ENCODE measurements around the gene OR56B4.
"Not testable (repeated sequence)": the region's sequence is repeated elsewhere in the genome, so short reads cannot be mapped to it uniquely, and the experiment has no call there.

The OR56B4 gene, protein sequence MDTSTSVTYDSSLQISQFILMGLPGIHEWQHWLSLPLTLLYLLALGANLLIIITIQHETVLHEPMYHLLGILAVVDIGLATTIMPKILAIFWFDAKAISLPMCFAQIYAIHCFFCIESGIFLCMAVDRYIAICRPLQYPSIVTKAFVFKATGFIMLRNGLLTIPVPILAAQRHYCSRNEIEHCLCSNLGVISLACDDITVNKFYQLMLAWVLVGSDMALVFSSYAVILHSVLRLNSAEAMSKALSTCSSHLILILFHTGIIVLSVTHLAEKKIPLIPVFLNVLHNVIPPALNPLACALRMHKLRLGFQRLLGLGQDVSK

DNA sequence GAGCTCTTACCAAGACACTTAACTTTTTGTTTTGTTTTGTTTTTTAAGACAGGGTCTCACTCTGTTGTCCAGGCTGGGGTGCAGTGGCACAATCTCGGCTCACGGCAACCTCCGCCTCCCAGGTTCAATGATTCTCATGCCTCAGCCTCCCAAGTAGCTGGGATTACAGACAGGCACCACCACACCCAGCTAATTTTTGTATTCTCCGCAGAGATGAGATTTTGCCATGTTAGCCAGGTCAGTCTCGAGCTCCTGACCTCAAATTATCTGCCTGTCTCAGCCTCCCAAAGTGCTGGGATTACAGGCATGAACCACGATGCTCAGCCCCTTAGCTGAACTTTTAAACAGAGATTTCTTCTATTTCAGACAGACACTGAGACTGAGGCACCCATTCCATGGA lies at the start of gene OR56B4:
TSS of gene OR56B4 (plus strand) at position 301 of the 400 bp plus-strand sequence. CDS start at position 396, 95 bp downstream.
- DNase-seq: not testable (repeated sequence)

DNA sequence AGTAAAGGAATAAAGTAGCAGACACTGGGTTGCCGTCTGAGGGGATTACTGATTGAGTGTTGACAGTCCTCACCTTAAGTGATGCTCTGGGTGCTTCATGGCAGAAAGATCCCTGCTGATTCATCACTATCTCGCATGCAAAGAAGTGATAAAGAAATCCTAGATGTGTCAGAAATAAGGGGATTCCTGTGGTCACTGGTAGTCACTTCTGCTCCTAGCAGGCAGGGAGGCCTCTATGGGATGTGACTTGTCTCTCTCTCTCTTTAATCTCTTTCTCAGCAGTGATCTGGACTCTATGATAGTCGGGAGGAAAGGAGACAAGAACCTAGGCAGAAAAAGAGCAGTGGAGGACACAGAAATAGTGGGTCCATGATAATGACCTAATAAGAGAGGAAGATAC lies 46.0 kb upstream of the OR56B4 start:
- no peak for DNase-seq

DNA sequence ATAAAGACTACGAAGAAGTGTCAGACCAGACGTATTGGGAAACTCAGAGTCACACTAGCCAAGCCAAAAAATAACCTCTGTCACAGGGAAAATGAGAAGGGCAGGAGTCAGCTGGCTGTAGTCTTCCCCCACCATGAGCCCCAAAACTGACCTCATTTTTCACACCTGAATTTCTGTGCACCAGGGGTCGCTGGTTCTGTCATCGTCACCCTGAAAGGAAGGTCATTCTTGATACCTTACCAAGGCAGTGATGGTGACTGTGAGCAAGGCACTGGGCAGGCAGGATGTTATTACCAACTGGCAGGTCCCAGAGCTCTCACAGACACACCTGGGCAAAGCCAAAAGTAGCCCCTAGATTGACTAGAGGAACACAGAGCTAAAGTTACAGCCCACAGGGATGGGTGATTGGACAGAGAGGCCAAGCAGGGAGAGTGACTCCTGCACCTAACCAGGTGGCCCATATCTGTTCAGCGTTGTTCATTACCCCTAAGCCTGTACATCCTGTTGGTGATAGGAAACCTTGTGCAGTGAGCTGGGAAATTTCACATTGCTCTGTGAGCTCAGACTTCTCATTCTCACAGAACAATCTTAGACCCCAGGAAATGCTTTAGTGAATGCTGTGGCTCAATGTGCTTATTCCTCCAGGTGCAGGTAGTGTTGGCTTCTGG lies 44.7 kb upstream of the OR56B4 start:
- no peak for DNase-seq

DNA sequence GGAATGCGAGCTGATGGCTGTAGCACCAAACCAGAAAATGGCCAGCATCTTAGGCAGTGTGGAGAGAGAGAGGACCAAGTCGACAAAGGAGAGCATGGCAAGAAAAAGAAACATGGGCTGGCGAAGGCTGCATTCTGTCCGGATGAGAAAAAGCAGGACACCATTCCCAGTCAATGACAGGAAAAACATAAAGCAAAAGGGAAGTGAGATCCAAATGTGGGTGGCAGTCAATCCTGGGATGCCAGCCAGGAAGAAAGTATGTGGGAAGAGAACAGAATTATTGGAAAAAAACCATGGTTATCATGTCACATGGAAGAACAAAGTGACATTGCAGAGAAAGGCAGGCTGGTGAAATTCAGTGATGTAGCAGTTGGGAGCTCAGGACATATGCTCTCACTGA lies 40.0 kb upstream of the OR56B4 start:
- DNase-seq: no peak

DNA sequence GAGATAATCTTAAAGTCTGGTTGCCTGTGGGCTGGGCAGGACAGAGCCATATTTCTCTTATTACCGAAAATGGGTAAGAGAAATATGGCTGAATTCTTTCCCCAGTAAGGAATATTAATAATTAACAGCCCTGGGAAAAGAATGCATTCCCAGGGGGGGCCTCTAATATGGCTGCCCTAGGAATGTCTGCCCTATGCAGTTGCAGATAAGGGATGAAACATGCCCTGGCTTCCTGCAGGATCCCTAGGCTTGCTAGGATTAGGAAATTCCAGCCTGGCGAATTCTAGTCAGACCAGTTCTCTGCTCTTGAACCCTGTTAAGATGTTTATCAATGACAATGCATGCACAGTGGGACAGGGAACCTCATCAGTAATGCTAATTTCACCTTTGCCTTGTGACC lies 31.0 kb upstream of the OR56B4 start:
- DNase-seq: not testable (repeated sequence)

DNA sequence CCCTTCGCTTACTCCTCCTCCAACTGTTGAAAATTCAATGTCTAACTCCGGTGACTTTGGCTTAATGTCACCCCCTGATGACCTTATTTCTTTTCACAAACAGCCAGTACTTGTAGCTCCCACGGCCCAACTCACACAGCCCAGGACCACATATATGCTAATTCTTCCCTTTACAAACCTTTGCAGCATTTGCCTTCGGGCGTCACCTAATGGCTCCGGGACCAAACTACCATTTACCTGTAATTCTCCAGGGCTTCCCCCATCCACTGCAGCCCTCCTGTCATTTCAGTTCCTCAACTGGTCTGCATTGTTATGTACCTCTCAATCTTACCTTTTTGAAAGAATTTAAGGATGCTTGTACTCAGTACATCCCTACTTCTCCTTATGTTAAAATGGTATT lies 29.8 kb upstream of the OR56B4 start:
- no peak for DNase-seq

DNA sequence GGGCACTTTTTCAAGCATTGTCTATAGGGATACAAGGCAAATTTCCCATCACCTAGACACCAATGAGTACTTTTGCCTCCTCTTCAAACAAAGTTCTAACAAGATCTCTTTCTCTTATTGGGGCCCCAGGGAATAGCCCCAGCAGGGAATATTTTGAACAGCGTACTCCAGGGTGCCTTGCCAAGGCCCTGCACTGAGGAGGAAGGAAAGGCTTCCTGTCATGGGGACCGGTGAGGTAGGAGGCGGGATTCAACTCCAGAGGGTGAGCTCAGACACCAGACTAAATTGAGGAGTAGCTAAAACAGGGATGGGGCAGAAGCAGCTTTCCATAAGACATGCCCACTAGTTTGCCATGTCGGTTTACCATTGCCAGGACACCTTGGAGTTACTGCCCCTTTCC lies 28.0 kb upstream of the OR56B4 start:
- no peak for DNase-seq

DNA sequence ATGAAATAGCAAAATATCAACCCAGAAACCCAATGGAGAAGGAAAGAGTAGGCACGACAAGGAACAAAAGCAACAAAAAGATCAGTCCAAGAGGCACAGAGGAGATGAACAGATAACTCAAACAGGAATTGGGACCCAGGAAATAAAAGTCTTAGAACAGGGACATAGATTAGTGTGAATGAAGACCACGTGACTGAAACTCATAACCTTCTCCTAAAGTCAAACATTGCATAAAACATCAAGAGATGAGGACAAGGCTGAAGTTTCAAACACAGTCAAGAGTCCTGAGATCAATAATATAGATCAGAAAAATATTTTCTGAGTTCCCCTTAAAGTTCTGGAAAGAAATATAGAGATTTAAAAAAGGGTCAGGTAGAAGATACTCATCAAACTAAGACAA lies 24.4 kb upstream of the OR56B4 start:
- no peak for DNase-seq

DNA sequence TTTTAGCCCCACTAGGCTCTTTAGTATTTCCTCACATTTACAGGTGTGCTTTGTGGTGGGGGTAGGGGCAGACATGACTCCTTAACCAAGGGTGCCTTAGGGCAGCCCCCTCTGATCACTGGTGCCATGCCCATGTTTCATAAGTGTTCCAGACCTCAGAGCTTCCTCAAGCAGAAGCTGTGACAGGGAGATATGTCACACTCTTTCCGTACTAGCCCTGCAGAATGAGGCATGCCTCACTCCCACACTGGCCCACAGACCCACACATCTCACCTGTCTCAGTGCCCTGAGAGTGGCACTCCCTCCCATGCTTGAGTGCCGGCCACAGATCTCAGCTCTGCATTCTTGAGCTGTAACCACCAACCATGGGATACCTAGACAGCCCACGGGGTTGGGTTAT lies 22.9 kb upstream of the OR56B4 start:
- no peak for DNase-seq

DNA sequence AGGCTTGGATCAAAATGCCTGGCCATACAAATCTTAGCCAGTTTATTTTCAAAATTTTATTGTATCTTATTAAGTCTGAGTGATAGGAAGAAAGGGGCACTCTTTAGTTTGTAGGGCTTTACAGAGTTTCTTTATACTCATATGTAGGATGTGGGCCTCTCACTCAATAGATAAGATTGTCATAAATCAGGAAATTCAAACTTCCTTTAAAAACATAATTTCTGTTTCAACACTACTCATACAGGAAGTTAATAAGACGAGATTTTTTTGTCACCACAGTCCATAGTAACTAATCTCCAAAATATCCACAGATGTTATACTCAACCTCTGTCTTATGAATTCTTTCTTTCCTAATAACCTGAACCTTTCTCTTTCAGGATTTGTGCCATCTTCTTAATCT lies 13.3 kb upstream of the OR56B4 start:
- DNase-seq: no peak

DNA sequence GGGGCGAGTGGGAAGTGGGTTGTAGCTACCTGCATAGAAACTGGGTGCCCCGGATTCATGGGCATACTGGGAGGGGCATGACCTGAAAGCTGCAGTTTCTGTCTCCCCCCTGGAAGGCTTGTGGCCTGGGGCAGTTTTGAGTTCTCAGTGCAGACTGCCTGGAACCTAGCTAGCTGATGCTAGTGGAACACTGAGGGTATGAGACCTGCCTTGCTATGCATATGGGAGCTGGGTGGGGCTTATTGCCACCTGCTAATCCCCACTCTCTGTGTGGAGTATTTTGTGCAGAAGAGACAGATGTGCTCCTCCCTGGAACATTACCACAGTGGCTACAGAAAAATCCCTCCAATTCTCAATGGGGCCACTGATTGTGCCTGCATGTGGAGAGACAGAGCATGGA lies 11.7 kb upstream of the OR56B4 start:
- DNase-seq: no peak

DNA sequence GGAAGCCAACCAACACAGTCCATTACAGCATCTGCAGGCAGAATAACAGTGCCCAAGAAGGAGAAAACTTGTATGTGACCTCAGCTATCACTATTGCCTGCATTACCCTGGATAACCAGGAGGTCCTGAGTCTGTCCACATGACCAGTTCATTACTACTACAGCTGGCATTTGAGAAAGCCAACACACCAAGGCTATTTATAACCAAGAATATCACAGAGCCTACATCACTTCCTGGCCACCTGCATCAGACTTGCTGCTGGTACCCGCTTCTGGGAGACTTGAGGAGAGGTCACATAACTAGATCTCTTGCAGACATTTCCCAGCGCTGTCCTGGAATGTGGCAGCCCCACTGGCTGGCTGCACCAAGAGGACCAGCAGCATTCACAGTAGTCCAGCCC lies 11.1 kb upstream of the OR56B4 start:
- no peak for DNase-seq

DNA sequence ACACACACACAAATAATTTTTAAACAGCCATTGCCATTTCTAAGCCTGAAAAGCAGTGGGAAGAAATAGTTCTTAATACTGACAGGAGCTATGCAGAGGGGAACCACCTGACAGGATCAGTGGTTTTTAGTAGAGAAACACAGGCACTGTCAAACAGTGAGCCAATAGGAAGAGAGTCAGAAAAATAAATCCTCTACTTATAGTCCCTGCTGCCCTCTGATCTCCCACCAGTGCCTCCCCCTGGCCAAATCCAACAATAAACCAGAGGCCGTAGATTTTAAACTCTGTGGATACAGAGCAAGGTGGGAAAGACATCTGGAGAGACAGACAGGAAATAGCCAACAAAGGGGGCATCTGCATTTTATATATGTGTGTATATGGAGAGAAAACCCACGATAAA lies 7.9 kb upstream of the OR56B4 start:
- no peak for DNase-seq

DNA sequence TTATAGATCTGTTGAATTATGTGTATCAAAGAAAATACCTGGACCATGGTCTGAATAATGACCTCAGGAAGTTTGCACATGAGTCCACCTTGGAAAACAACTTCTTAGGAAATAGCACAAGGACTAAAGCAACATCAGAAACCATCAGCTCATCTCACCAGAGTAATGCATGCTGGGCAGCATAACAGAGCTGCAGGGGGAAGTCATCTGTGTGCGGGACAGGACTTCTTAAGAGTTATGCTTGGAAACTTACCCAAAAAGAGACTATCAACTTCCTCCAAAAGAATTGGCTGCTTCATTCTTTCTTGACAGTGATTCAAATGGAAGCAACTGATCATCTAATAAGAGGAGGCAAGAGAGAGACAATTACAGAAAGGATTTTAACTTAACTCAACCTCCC lies 2.5 kb downstream of the OR56B4 start:
- DNase-seq: no peak

DNA sequence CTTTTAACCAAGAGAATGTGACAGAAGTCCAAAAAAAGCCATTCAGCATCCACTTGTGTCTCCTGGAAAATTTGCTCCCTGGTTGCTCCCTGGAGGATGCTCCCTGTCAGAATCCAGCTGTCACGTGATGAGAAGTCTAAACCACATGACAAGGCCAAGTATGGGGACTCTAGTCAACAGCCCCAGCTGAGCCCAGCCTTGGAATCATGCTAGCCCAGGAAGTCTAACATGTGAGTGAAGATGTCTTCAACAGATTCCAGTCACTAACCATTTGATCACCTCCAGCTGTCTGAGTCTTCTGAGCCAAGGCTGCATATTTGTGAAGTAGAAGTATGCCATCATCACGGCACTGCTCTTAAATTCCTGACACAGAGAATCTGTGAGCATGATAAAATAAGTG lies 4.2 kb downstream of the OR56B4 start:
- no peak for DNase-seq

DNA sequence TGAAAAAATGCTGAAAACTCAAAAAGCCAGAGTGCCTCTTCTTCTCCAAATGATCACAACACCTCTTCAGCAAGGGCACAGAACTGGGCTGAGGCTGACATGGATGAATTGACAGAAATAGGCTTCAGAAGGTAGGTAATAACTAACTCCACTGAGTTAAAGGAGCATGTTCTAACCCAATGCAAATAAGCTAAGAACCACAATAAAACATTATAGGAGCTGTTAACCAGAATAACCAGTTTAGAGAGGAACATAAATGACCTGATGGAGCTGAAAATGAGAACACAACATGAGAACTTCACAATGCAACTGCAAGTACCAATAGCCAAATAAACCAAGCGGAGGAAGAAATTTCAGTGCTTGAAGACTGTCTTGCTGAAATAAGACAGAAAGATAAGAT lies 9.2 kb downstream of the OR56B4 start:
- DNase-seq: no peak

DNA sequence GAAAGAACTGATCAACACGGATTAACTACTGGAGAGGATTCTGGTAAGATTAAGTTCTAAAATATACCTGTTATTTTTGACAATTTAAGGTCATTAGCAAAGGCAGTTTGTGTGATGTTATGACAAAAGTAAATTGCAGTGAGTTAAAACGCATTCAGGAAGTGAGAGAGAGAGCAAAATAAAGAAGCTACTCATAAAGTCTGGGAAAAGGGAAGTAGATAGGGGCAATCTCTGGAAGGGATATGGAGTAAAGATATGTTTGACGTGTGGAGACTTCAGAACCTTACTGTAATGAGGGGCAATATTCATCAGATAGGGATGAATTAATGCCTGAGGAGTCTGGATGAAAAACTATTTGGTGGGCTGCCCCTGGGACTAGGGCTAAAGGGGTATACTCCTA lies 16.8 kb downstream of the OR56B4 start:
- DNase-seq: no peak

DNA sequence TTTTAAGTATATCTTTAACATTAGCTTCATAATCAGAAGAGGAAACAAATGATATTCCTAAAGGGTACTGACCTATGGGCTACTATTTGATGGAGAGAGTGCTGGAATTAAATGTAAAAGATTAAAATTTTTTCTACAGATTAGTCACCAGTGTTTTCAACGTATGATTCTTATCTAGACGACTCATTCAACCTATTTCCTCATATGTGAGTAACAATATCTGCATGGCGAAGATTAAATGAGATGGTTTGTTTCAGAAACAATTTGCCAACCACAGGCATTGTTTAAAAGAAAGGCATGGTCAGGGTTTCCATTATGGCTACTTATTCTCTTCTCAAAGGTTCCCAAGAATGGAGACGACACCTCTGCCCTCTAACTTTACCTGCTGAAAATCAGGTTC lies 20.4 kb downstream of the OR56B4 start:
- no peak for DNase-seq

DNA sequence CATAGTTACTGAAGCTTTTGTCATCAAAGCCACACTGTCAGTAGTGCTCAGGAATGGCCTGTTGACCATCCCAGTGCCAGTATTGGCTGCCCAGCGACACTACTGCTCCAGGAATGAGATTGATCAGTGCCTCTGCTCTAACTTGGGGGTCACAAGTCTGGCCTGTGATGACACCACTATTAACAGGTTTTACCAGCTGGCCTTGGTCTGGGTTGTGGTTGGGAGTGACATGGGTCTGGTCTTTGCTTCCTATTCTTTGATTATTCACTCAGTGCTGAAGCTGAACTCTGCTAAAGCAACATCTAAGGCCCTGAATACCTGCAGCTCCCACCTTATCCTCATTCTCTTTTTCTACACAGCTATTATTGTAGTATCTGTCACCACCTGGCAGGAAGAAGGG lies 21.5 kb downstream of the OR56B4 start:
- no peak for DNase-seq

DNA sequence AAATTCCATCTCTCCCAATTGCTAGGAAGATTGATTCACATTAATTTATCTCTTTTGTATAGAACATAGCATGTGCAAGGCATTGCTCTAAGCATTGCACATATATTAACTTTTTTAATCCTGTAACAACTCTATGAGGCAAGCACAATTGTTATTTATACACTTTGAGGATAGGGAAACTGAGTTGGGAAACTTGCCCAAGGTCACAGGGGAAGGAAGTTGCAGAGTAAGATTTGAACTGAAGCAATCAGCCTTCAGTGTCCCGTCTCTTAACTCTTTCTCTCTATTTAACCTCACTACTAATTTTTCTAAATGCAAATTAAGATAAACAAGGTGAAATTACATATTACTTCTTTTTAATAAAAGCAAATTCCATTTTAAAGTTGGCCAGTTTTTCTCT lies 22.2 kb downstream of the OR56B4 start:
- no peak for DNase-seq

DNA sequence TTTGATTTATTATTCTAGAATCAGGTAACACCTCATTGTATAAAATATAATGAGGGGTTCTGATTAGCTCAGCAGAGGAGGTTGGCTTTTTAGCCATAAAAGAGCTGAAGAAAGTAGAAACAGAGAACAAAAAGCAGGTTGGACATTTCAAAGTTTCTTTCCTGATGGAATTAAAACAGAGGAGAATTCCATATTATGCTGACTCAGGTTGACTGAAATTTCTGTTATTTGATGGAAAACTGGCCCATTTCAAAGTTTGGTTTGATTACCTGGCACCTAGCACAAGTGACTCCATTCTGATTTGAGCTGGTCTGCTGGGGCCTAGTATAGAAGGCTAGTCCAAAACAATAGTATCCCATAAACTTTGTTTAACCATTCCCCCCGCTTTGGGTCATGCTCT lies 24.9 kb downstream of the OR56B4 start:
- no peak for DNase-seq

DNA sequence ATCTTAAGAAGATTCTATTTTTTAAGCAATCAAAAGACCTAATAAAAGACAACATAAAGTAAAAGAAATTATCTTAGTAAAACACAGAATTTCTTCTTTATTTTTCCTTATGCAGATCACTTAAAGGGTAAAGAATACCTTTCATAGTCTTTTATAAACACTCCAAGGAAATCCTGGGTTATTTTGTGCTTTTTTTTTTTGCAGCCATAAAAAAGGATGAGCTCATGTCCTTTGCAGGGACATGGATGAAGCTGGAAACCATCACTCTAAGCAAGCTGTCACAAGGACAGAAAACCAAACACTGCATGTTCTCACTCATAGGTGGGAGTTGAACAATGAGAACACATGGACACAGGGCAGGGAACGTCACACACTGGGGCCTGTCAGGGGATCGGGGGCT lies 28.5 kb downstream of the OR56B4 start:
- not testable (repeated sequence) for DNase-seq

DNA sequence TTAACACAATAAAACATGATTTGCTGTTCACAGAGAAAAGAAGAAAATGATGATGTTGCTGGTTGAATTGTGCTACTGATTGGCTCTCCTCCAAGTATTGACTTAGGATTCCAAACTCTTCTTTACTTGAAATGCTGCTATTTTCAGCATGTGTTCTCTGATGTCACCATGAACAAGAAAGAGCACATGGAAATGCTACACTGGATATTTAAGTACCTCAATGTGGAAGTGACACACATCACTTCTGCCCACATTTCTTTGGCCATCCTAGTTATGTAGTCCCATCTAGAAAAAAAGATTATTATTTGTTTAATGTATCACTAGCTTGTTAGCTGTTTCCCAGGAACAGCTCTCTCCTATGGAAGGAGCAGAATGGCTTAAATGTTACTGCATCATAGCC lies 35.5 kb downstream of the OR56B4 start:
- DNase-seq: no peak

DNA sequence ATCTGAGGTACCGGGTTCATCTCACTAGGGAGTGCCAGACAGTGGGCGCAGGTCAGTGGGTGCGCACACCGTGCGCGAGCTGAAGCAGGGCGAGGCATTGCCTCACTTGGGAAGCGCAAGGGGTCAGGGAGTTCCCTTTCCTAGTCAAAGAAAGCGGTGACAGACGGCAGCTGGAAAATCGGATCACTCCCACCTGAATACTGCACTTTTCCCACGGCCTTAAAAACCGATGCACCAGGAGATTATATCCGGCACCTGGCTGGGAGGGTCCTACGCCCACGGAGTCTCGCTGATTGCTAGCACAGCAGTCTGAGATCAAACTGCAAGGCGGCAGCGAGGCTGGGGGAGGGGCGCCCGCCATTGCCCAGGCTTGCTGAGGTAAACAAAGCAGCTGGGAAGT lies 36.3 kb downstream of the OR56B4 start:
- DNase-seq: not testable (repeated sequence)

DNA sequence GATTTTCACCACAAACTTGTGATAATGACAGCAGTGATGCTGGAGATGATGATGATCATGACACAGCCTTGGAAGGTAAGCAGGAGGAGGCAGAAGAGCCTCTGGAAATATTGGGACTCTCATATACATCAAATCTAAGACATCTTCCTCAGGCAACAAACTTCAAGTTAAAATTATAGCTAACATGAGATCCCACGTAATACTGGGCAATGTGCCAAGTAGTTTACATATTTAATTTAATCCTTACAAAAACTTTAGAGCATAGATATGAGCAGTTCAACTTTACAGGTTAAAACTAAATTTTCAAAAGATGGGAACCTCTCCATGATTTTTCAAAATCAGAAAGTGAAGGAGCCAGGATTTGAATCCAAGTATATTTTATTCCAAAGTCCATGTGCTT lies 43.6 kb downstream of the OR56B4 start:
- DNase-seq: no peak
